Activated CD8-positive, alpha-beta memory T cell treated with anti-CD3 and anti-CD28 coated beads for 1 hour (primary cell): ENCODE data around the gene SMURF1.

ENCODE experiments used
- DNase-seq, 2 donors: peaks; one replicate each; pipeline ENCODE4 v3.0.0-alpha.2; 2020; ENCODE audit warnings: low read depth in 1 of 2; ENCODE audit errors: extremely low read depth in 1 of 2

SMURF1 gene

GRCh38 chr7:98993024-98993897 is 150.6 kb downstream of the SMURF1 start:
- DNase-seq: no peak

- DNase-seq: no peak
Observed at GRCh38 chr7:98992076-98992475, 151.8 kb downstream of the SMURF1 start.

- DNase-seq: no peak
Observed at GRCh38 chr7:98991141-98991540, 152.8 kb downstream of the SMURF1 start.

GRCh38 chr7:98990356-98990755 is 153.6 kb downstream of the SMURF1 start:
- DNase-seq: no peak

GRCh38 chr7:98988641-98989040 is 155.3 kb downstream of the SMURF1 start:
- DNase-seq: no peak

- DNase-seq: no peak
Observed at GRCh38 chr7:98985945-98986344, 158.0 kb downstream of the SMURF1 start.

- DNase-seq: no peak
Observed at GRCh38 chr7:98985406-98985805, 158.5 kb downstream of the SMURF1 start.

- DNase-seq: no peak
Observed at GRCh38 chr7:98984126-98984525, 159.8 kb downstream of the SMURF1 start.

GRCh38 chr7:98982686-98983085 is 161.2 kb downstream of the SMURF1 start:
- DNase-seq: no peak

GRCh38 chr7:98981701-98982100 is 162.2 kb downstream of the SMURF1 start:
- DNase-seq: no peak

- DNase-seq: no peak
Observed at GRCh38 chr7:98978672-98979071, 165.2 kb downstream of the SMURF1 start.
